SK-N-SH (cell line): ENCODE measurements around the gene MACROD2.

Experiments used
- PBX3 ChIP-seq: IDR thresholded peaks from 2 replicates; pipeline ENCODE4; 2012
- RAD21 ChIP-seq: IDR thresholded peaks from 2 replicates; pipeline ENCODE4 v1.6.1; 2012; ENCODE audit warnings: mild to moderate bottlenecking, low read length
- RCOR1 ChIP-seq: fragments of 150-350 bp; IDR thresholded peaks from 2 replicates; pipeline ENCODE4 v1.6.1; 2017; ENCODE audit warnings: antibody characterized with exemption, low read length
- SIN3A ChIP-seq: IDR thresholded peaks from 2 replicates; pipeline ENCODE4 v1.6.1; 2012; ENCODE audit warnings: low read depth, mild to moderate bottlenecking, low read length, moderate library complexity, borderline replicate concordance
- TEAD4 ChIP-seq: IDR thresholded peaks from 2 replicates; pipeline ENCODE4 v1.4.0; 2012; ENCODE audit warnings: mild to moderate bottlenecking, borderline replicate concordance; ENCODE audit not compliant: insufficient read depth
- YY1 ChIP-seq: IDR thresholded peaks from 2 replicates; pipeline ENCODE4 v1.4.0; 2012; ENCODE audit warnings: low read depth, mild to moderate bottlenecking
- TF ChIP-seq, protein P1 (sequence below): fragments of 200-600 bp; sonication (generic); IDR thresholded peaks from 2 replicates; pipeline ENCODE4 v1.6.1; 2017; ENCODE audit warnings: antibody characterized with exemption, mild to moderate bottlenecking, moderate library complexity
- TF ChIP-seq, protein P2 (sequence below): fragments of 150-350 bp; IDR thresholded peaks from 2 replicates; pipeline ENCODE4 v1.6.1; 2017; ENCODE audit warnings: antibody characterized with exemption, low read length, low read depth, borderline replicate concordance

GRCh38 chr20:14632906-14633305 lies 637.6 kb downstream of the MACROD2 start:
- no peak for TF ChIP-seq YY1
- no peak for TF ChIP-seq RCOR1
- no peak for TF ChIP-seq SIN3A
- no peak for TF ChIP-seq TEAD4
- TF ChIP-seq PBX3, result no peak
- TF ChIP-seq, protein P1, sequence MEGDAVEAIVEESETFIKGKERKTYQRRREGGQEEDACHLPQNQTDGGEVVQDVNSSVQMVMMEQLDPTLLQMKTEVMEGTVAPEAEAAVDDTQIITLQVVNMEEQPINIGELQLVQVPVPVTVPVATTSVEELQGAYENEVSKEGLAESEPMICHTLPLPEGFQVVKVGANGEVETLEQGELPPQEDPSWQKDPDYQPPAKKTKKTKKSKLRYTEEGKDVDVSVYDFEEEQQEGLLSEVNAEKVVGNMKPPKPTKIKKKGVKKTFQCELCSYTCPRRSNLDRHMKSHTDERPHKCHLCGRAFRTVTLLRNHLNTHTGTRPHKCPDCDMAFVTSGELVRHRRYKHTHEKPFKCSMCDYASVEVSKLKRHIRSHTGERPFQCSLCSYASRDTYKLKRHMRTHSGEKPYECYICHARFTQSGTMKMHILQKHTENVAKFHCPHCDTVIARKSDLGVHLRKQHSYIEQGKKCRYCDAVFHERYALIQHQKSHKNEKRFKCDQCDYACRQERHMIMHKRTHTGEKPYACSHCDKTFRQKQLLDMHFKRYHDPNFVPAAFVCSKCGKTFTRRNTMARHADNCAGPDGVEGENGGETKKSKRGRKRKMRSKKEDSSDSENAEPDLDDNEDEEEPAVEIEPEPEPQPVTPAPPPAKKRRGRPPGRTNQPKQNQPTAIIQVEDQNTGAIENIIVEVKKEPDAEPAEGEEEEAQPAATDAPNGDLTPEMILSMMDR, result no peak
- no peak for TF ChIP-seq RAD21
- TF ChIP-seq, protein P2, sequence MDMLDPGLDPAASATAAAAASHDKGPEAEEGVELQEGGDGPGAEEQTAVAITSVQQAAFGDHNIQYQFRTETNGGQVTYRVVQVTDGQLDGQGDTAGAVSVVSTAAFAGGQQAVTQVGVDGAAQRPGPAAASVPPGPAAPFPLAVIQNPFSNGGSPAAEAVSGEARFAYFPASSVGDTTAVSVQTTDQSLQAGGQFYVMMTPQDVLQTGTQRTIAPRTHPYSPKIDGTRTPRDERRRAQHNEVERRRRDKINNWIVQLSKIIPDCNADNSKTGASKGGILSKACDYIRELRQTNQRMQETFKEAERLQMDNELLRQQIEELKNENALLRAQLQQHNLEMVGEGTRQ, result no peak
